ENCODE results near the gene PVALB.

Gene PVALB

GRCh38 chr22:36831206-36831605, 14.4 kb upstream of the PVALB start:
- CTCF ChIA-PET, result interaction anchor here (1.0 to 2.3 kb wide), 5 partner anchors 9 to 26 kb away, joined by 3 to 12 read pairs (median 5); no protein-coding TSS in a partner anchor
- no peak overlapping the region for H3K4me3 ChIP-seq (ENCODE audit: low read depth, low read length)
- POLR2A ChIA-PET, result interaction anchor here (0.6 kb wide), 1 partner anchor 162 kb away, joined by 3 read pairs; no protein-coding TSS in a partner anchor
- TF ChIP-seq CTCF (IDR thresholded peaks at IDR 0.05; ENCODE audit: insufficient read depth, low read length, missing control alignments), result no peak
- DNase-seq (ENCODE audit: low read depth, low spot score), result no peak

- ChIA-PET CTCF (interaction anchor here (1.0 to 2.3 kb wide), 2 partner anchors 10 to 26 kb away, joined by 3 to 12 read pairs; no protein-coding TSS in a partner anchor), POLR2A (no interaction called here)
- no peak for TF ChIP-seq CTCF (IDR thresholded peaks at IDR 0.05; ENCODE audit: insufficient read depth, low read length, missing control alignments)
- H3K4me3 ChIP-seq (ENCODE audit: low read depth, low read length), result no peak overlapping the region
- no peak for DNase-seq (ENCODE audit: low read depth, low spot score)
Measured at GRCh38 chr22:36830601-36831000, 13.8 kb upstream of the PVALB start.

GRCh38 chr22:36829370-36830002, 12.7 kb upstream of the PVALB start:
- no peak overlapping the region for H3K4me3 ChIP-seq (ENCODE audit: low read depth, low read length)
- TF ChIP-seq CTCF (IDR thresholded peaks at IDR 0.05; ENCODE audit: insufficient read depth, low read length, missing control alignments), result no peak
- DNase-seq (ENCODE audit: low read depth, low spot score), result no peak
- ChIA-PET CTCF (interaction anchor here (1.1 to 2.3 kb wide), 2 partner anchors 23 to 27 kb away, joined by 4 to 12 read pairs; no protein-coding TSS in a partner anchor), POLR2A (no interaction called here)

GRCh38 chr22:36828815-36829214, 12.0 kb upstream of the PVALB start:
- no peak for DNase-seq (ENCODE audit: low read depth, low spot score)
- CTCF ChIA-PET, result interaction anchor here (1.1 to 3.0 kb wide), 3 partner anchors 24 to 28 kb away, joined by 4 to 15 read pairs (median 12); no protein-coding TSS in a partner anchor
- TF ChIP-seq CTCF (IDR thresholded peaks at IDR 0.05; ENCODE audit: insufficient read depth, low read length, missing control alignments), result no peak
- POLR2A ChIA-PET, result no interaction called here
- H3K4me3 ChIP-seq (ENCODE audit: low read depth, low read length), result no peak overlapping the region

GRCh38 chr22:36826262-36826661, 9.4 kb upstream of the PVALB start:
- DNase-seq (ENCODE audit: low read depth, low spot score), result no peak
- CTCF ChIA-PET, result interaction anchor here (1.3 to 3.0 kb wide), 3 partner anchors 30 to 69 kb away, joined by 3 to 15 read pairs (median 4); no protein-coding TSS in a partner anchor
- H3K4me3 ChIP-seq (ENCODE audit: low read depth, low read length), result no peak overlapping the region
- POLR2A ChIA-PET, result no interaction called here
- no peak for TF ChIP-seq CTCF (IDR thresholded peaks at IDR 0.05; ENCODE audit: insufficient read depth, low read length, missing control alignments)

- H3K4me3 ChIP-seq (ENCODE audit: low read depth, low read length), result no peak overlapping the region
- ChIA-PET CTCF (no interaction called here), POLR2A (no interaction called here)
- DNase-seq (ENCODE audit: low read depth, low spot score), result no peak
- TF ChIP-seq CTCF (IDR thresholded peaks at IDR 0.05; ENCODE audit: insufficient read depth, low read length, missing control alignments), result no peak
Measured at GRCh38 chr22:36824655-36825054, 7.8 kb upstream of the PVALB start.
